Caco-2 (cell line): Measurements from ENCODE around the gene LSM14B. TPM values are rescaled to one million over a fixed set of nuclear protein-coding genes. Genes with fewer than 3 reads are reported as not detected.
A peak's percentile ranks its signal among the peaks of the same experiment; 100 is the strongest.

Source experiments
- BruUV-seq: library from RNA; stranded (reverse); fragments of 400-500 nt; replicated peaks from 2 replicates; lab custom pipeline; 2021; lab: Mats Ljungman, UMichigan
- CTCF ChIA-PET: fragments of 300-600 bp; sonication (Branson Sonifier 250); formaldehyde crosslinking; loops from one replicate; lab custom pipeline; 2022; ENCODE audit warnings: antibody characterized with exemption; lab: Charles Lee
- POLR2A ChIA-PET: fragments of 300-600 bp; sonication (Branson Sonifier 250); formaldehyde crosslinking; loops from one replicate; lab custom pipeline; 2022; ENCODE audit warnings: antibody characterized with exemption; lab: Charles Lee
- DNase-seq, 2 experiments: peaks; one replicate each; pipeline versions ENCODE4 v3.0.0 to v3.0.0-alpha.2; 2020 to 2022
- H3K27me3 ChIP-seq: replicated peaks from 2 replicates; pipeline ENCODE4 v1.6.0; 2011; ENCODE audit warnings: low read length; ENCODE audit not compliant: control insufficient read depth, insufficient read depth
- H3K36me3 ChIP-seq: 2 replicates; pipeline ENCODE4 v1.5.1; 2011; ENCODE audit warnings: low read length; ENCODE audit not compliant: control insufficient read depth, insufficient read depth
- H3K4me1 ChIP-seq: fragments of 250-450 bp; sonication (Bioruptor Pico); 2 replicates; pipeline ENCODE4 v1.5.1; 2020; ENCODE audit warnings: mild to moderate bottlenecking
- H3K4me3 ChIP-seq: 2 replicates; pipeline ENCODE4 v1.5.1; 2011; ENCODE audit warnings: low read depth, mild to moderate bottlenecking, control low read depth, low read length
- H3K9me3 ChIP-seq: fragments of 250-450 bp; sonication (Bioruptor Pico); 2 replicates; pipeline ENCODE4 v1.5.1; 2020; ENCODE audit warnings: mild to moderate bottlenecking, moderate library complexity
- H3K27ac Mint-ChIP-seq: one replicate; pipeline ENCODE4 v1.8.0; 2022; ENCODE audit warnings: mixed read lengths; ENCODE audit not compliant: unreplicated experiment
- H3K27me3 Mint-ChIP-seq: one replicate; pipeline ENCODE4 v1.8.0; 2022; ENCODE audit warnings: mixed read lengths; ENCODE audit not compliant: insufficient read depth, unreplicated experiment
- H3K36me3 Mint-ChIP-seq: one replicate; pipeline ENCODE4 v1.8.0; 2022; ENCODE audit warnings: mild to moderate bottlenecking, mixed read lengths; ENCODE audit not compliant: insufficient read depth, unreplicated experiment
- H3K4me1 Mint-ChIP-seq: one replicate; pipeline ENCODE4 v1.8.0; 2022; ENCODE audit warnings: low read depth, mixed read lengths; ENCODE audit not compliant: unreplicated experiment
- H3K4me3 Mint-ChIP-seq: one replicate; pipeline ENCODE4 v1.8.0; 2022; ENCODE audit warnings: mild to moderate bottlenecking, moderate library complexity, mixed read lengths; ENCODE audit not compliant: unreplicated experiment
- H3K9me3 Mint-ChIP-seq: one replicate; pipeline ENCODE4 v1.8.0; 2022; ENCODE audit warnings: mixed read lengths; ENCODE audit not compliant: unreplicated experiment
- intact Hi-C: fragments of 100-400 bp; cut with micrococcal nuclease; formaldehyde crosslinking; loops from one replicate; pipeline ENCODE4 v1.10.0; 2022; ENCODE audit not compliant: unreplicated experiment
- total RNA-seq: library from RNA; stranded (reverse); gene quantifications from 2 replicates; pipeline ENCODE4 v1.2.3, GENCODE V29; 2022
- TF ChIP-seq, protein P1 (sequence below), 2 experiments: fragments of 200-600 bp in 1 of 2; IDR thresholded peaks; 1 replicate in 1 of 2; 2 replicates in 1 of 2; pipeline versions ENCODE4 v1.5.1 to v1.8.0; 2011 to 2022; ENCODE audit warnings: antibody characterized with exemption in 1 of 2, control low read depth in 1 of 2, inconsistent platforms in 1 of 2, low read depth in 1 of 2, low read length in 1 of 2, mild to moderate bottlenecking in 1 of 2, moderate library complexity in 1 of 2; ENCODE audit not compliant: insufficient read depth in 1 of 2, severe bottlenecking in 1 of 2, unreplicated experiment in 1 of 2

LSM14B gene
- total RNA-seq, 1 experiment from 2014 or later: 154 TPM

DNA sequence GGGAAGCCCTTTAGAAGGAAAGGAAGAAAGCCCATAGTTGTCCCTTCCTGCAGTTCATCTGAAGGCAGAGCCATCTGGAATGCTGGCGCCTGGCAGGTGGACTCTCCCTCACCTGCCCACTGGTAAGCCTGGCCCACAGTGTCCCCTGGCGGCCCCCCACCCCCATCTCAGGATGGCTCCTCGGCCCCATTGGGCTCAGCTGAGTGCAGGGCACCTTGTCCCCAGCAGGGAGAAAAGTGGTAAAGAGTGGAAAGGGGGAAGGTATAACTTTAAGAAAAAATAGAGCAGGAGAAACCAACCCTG is 33.9 kb downstream of the LSM14B start:
- Histone ChIP-seq H3K4me3 (no peak overlapping the region), H3K9me3 (no peaks in the 10 kb centered on the region), H3K4me1 (peaks cover 24% of the 10 kb centered on the region), H3K27me3 (no peaks in the 10 kb centered on the region), H3K36me3 (peaks cover 4% of the 10 kb centered on the region; the same call in 1 of the 2 replicates)
- peak in 1 of 2 experiments; percentile 47 for DNase-seq
- Mint-ChIP-seq H3K36me3 (peaks cover 69% of the 10 kb centered on the region), H3K27me3 (no peaks in the 10 kb centered on the region), H3K27ac (peak overlapping the region; percentile 39), H3K4me3 (no peak overlapping the region), H3K9me3 (peaks cover 12% of the 10 kb centered on the region), H3K4me1 (peaks cover 11% of the 10 kb centered on the region)
- TF ChIP-seq, protein P1, sequence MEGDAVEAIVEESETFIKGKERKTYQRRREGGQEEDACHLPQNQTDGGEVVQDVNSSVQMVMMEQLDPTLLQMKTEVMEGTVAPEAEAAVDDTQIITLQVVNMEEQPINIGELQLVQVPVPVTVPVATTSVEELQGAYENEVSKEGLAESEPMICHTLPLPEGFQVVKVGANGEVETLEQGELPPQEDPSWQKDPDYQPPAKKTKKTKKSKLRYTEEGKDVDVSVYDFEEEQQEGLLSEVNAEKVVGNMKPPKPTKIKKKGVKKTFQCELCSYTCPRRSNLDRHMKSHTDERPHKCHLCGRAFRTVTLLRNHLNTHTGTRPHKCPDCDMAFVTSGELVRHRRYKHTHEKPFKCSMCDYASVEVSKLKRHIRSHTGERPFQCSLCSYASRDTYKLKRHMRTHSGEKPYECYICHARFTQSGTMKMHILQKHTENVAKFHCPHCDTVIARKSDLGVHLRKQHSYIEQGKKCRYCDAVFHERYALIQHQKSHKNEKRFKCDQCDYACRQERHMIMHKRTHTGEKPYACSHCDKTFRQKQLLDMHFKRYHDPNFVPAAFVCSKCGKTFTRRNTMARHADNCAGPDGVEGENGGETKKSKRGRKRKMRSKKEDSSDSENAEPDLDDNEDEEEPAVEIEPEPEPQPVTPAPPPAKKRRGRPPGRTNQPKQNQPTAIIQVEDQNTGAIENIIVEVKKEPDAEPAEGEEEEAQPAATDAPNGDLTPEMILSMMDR (IDR thresholded peaks at IDR 0.05; ENCODE audit: insufficient read depth in 1 of 2, low read depth in 1 of 2, low read length in 1 of 2, severe bottlenecking in 1 of 2, unreplicated experiment in 1 of 2): no peak
- intact Hi-C loops: no loop called here
- ChIA-PET CTCF (interaction anchor here (0.6 to 1.2 kb wide), 2 partner anchors 10 to 145 kb away, joined by 3 to 5 read pairs; no protein-coding TSS in a partner anchor), POLR2A (no interaction called here)
- no TSS peak for BruUV-seq

DNA sequence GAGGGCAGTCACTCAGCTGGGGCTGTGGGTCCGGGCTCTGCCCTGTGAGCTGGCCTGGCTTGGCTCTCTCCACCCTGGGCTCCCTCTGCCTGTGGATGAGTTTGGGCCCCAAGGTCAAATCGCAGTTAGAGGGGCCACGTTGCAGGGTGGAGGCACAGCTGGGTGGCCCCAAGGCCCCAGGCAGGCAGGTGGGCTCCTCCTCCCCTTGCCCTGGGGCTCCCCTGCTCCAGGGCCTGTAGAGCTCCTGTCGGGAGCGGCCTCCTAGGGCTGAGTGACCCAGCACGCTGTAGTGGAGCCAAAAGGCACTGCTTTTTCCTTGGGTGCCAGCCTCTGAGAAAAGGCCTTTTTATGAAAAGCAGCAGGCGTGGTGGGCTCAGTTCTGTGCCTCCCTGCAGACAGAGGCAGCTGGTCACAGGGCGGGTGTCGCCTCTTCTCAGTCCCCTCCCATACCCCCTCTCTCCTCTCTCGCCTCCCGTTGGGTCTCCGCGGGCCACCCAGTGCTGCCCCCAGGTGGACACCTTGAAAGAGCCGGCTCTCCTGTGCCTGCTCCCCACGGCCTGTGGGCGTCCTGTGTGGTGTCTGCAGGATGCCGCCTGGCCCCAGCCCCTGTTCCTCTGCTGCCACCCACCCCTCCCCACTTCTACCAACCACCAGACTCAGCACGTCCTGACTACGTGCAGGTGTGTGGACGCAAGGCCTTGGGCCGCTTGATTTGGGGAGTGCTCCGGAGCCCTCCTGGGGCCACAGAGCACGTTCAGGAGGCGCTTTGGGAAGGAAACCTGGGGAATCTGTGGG is 34.5 kb downstream of the LSM14B start:
- POLR2A ChIA-PET: no interaction called here
- no TSS peak for BruUV-seq
- Mint-ChIP-seq H3K27ac (no peak overlapping the region), H3K9me3 (peaks cover 12% of the 10 kb centered on the region), H3K4me1 (peaks cover 11% of the 10 kb centered on the region), H3K27me3 (no peaks in the 10 kb centered on the region), H3K36me3 (peaks cover 69% of the 10 kb centered on the region), H3K4me3 (no peak overlapping the region)
- peak; percentile 82 to 87 for DNase-seq
- TF ChIP-seq, protein P1 (IDR thresholded peaks at IDR 0.05; ENCODE audit: insufficient read depth in 1 of 2, low read depth in 1 of 2, low read length in 1 of 2, severe bottlenecking in 1 of 2, unreplicated experiment in 1 of 2): peak; percentile 65 to 80
- Histone ChIP-seq H3K9me3 (no peaks in the 10 kb centered on the region), H3K36me3 (peaks cover 4% of the 10 kb centered on the region; the same call in 1 of the 2 replicates), H3K4me3 (no peak overlapping the region), H3K4me1 (peaks cover 24% of the 10 kb centered on the region), H3K27me3 (no peaks in the 10 kb centered on the region)
- CTCF ChIA-PET: interaction anchor here (0.6 to 1.2 kb wide), 2 partner anchors 9 to 146 kb away, joined by 3 to 5 read pairs; no protein-coding TSS in a partner anchor
- intact Hi-C loops: no loop called here

DNA sequence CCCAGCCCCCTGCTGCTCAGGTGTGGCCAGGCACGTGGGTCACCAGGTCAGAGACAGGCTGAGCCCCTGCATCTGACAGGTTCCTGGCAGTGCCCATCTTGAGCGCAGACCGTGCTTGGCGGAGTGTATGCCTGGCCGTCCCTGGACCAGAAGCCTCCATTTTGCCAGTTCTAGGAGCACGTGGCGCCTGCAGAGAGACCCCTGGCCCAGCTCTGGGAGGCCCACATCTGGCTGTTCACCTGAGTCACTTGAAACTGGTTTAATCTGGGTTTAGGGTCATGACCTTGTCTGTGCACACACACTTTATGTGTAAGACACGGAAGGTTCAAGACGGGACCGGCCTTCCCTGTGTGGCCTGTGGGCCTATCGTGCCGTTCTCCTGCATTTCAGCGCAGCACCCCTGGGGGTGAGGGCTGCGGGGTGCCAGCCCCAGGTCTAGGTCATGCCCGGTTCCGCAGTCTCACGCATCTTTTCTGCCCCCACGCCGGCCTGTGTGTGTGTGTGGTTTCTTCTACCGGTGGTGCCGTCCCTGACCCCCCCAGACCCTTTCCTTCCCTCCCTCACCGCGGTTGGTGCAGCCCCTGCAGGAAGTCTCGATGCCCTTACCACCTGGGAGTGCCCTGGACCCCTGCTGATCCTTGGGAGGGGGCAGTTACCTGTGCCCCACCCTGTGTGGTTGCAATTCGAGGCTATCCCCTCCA is 35.3 kb downstream of the LSM14B start:
- no peak overlapping the region for H3K4me3 ChIP-seq
- H3K27me3 ChIP-seq: no peaks in the 10 kb centered on the region
- Mint-ChIP-seq H3K27ac (no peak overlapping the region), H3K27me3 (no peaks in the 10 kb centered on the region), H3K36me3 (peaks cover 69% of the 10 kb centered on the region), H3K4me1 (peaks cover 11% of the 10 kb centered on the region), H3K4me3 (no peak overlapping the region), H3K9me3 (peaks cover 10% of the 10 kb centered on the region)
- BruUV-seq: no TSS peak
- TF ChIP-seq, protein P1 (IDR thresholded peaks at IDR 0.05; ENCODE audit: insufficient read depth in 1 of 2, low read depth in 1 of 2, low read length in 1 of 2, severe bottlenecking in 1 of 2, unreplicated experiment in 1 of 2): no peak
- intact Hi-C loops: no loop called here
- H3K9me3 ChIP-seq: no peaks in the 10 kb centered on the region
- H3K4me1 ChIP-seq: peaks cover 24% of the 10 kb centered on the region
- POLR2A ChIA-PET: no interaction called here
- CTCF ChIA-PET: interaction anchor here (1.2 kb wide), 1 partner anchor 146 kb away, joined by 5 read pairs; no protein-coding TSS in a partner anchor
- no peak for DNase-seq
- H3K36me3 ChIP-seq: peaks cover 5% of the 10 kb centered on the region; the same call in 1 of the 2 replicates
